Activated T-cell treated with anti-CD3 and anti-CD28 coated beads, Interleukin-2, amount 50 U/mL, for 4 hours (primary cell): Measurements from ENCODE around the gene IFT122. TPM values are rescaled to one million over a fixed set of nuclear protein-coding genes. Genes with fewer than 3 reads are reported as not detected.

ENCODE experiments used
- ATAC-seq, 2 donors: fragments of 200-7000 bp; cut with Tn5 transposase; one replicate each; pipeline ENCODE4 v1.10.0; 2021
- DNase-seq: peaks from one replicate; pipeline ENCODE4 v3.0.0-alpha.2; 2020
- H3K27me3 Mint-ChIP-seq: one replicate; pipeline ENCODE4 v1.8.0; 2021; ENCODE audit warnings: low read depth, mixed read lengths
- H3K36me3 Mint-ChIP-seq: one replicate; pipeline ENCODE4 v1.8.0; 2022; ENCODE audit warnings: mixed read lengths; ENCODE audit not compliant: insufficient read depth
- H3K4me1 Mint-ChIP-seq: one replicate; pipeline ENCODE4 v1.8.0; 2021; ENCODE audit warnings: low read depth, mixed read lengths
- H3K4me3 Mint-ChIP-seq: one replicate; pipeline ENCODE4 v1.8.0; 2021; ENCODE audit warnings: mild to moderate bottlenecking, moderate library complexity, mixed read lengths
- H3K9me3 Mint-ChIP-seq: one replicate; pipeline ENCODE4 v1.8.0; 2021; ENCODE audit warnings: mixed read lengths
- total RNA-seq, 3 donors: library from RNA; stranded (reverse); gene quantifications; one replicate each; pipeline ENCODE4 v1.2.1, GENCODE V29; 2021

IFT122 gene
- total RNA-seq, 3 donors from 2014 or later: 8.7 to 9.7 (median 8.9) TPM

DNA sequence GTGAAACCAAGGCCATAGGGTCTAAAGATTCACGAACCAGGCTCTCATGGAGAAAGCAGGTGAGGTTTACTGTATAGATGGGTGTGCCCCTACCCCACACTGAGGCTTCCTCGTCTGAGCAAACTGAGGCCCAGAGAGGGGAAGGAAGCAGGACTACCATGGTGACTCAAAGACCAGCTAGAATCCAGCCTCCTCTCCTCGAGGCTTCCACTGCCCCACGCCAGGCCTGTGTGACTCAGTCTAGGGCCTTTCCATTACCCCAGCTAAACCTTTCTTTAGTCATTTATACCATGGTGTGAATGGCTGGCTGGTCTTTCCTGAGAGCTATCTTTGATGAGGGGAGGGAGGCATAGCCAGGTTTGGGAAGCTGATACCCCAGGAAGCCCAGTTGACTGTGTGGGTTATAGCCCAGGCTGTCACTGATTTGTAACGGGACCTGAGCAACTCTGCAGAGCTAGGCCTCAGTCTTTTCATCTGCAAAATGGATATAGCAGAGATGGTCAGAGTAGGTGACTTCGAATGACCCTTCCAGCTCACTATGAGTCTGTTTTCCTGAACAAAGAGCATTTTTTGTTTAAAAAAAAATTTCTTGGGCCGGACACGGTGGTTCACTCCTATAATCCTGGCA lies 85.4 kb downstream of the IFT122 start:
- Mint-ChIP-seq H3K9me3 (no peaks in the 10 kb centered on the region), H3K36me3 (no peaks in the 10 kb centered on the region), H3K27me3 (no peaks in the 10 kb centered on the region), H3K4me1 (no peaks in the 10 kb centered on the region), H3K4me3 (no peak overlapping the region)
- DNase-seq (no peak), ATAC-seq (no peak)

GRCh38 chr3:129526121-129526900 lies 86.3 kb downstream of the IFT122 start:
- no peak for DNase-seq
- no peaks in the 10 kb centered on the region for H3K36me3 Mint-ChIP-seq
- ATAC-seq: no peak
- no peak overlapping the region for H3K4me3 Mint-ChIP-seq
- no peaks in the 10 kb centered on the region for H3K27me3 Mint-ChIP-seq
- H3K9me3 Mint-ChIP-seq: no peaks in the 10 kb centered on the region
- no peaks in the 10 kb centered on the region for H3K4me1 Mint-ChIP-seq

GRCh38 chr3:129527262-129527661 lies 87.2 kb downstream of the IFT122 start:
- DNase-seq (no peak), ATAC-seq (no peak)
- Mint-ChIP-seq H3K4me1 (no peaks in the 10 kb centered on the region), H3K27me3 (no peaks in the 10 kb centered on the region), H3K4me3 (no peak overlapping the region), H3K36me3 (no peaks in the 10 kb centered on the region), H3K9me3 (no peaks in the 10 kb centered on the region)

DNA sequence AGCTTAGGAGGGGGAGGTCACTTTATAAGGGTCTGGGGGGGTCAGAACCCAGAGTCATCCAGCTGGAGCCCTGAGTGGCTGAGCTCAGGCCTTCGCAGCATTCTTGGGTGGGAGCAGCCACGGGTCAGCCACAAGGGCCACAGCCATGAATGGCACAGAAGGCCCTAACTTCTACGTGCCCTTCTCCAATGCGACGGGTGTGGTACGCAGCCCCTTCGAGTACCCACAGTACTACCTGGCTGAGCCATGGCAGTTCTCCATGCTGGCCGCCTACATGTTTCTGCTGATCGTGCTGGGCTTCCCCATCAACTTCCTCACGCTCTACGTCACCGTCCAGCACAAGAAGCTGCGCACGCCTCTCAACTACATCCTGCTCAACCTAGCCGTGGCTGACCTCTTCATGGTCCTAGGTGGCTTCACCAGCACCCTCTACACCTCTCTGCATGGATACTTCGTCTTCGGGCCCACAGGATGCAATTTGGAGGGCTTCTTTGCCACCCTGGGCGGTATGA lies 88.6 kb downstream of the IFT122 start, which contains the start of gene RHO:
TSS of gene RHO (plus strand) at position 51 of the 512 bp plus-strand sequence. CDS start at position 146, 95 bp downstream.
- ATAC-seq (no peak), DNase-seq (no peak)
- H3K4me3 Mint-ChIP-seq: no peak within 1 kb of the TSS
- H3K27me3 Mint-ChIP-seq: no peaks in the 10 kb centered on the region
- no peaks in the 10 kb centered on the region for H3K9me3 Mint-ChIP-seq
- no peaks in the 10 kb centered on the region for H3K4me1 Mint-ChIP-seq
- no peaks in the 10 kb centered on the region for H3K36me3 Mint-ChIP-seq

DNA sequence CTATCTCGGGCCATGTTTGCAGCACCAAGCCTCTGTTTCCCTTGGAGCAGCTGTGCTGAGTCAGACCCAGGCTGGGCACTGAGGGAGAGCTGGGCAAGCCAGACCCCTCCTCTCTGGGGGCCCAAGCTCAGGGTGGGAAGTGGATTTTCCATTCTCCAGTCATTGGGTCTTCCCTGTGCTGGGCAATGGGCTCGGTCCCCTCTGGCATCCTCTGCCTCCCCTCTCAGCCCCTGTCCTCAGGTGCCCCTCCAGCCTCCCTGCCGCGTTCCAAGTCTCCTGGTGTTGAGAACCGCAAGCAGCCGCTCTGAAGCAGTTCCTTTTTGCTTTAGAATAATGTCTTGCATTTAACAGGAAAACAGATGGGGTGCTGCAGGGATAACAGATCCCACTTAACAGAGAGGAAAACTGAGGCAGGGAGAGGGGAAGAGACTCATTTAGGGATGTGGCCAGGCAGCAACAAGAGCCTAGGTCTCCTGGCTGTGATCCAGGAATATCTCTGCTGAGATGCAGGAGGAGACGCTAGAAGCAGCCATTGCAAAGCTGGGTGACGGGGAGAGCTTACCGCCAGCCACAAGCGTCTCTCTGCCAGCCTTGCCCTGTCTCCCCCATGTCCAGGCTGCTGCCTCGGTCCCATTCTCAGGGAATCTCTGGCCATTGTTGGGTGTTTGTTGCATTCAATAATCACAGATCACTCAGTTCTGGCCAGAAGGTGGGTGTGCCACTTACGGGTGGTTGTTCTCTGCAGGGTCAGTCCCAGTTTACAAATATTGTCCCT lies 89.6 kb downstream of the IFT122 start:
- Mint-ChIP-seq H3K4me1 (no peaks in the 10 kb centered on the region), H3K4me3 (no peak overlapping the region), H3K36me3 (no peaks in the 10 kb centered on the region), H3K27me3 (no peaks in the 10 kb centered on the region), H3K9me3 (no peaks in the 10 kb centered on the region)
- ATAC-seq: no peak
- no peak for DNase-seq

DNA sequence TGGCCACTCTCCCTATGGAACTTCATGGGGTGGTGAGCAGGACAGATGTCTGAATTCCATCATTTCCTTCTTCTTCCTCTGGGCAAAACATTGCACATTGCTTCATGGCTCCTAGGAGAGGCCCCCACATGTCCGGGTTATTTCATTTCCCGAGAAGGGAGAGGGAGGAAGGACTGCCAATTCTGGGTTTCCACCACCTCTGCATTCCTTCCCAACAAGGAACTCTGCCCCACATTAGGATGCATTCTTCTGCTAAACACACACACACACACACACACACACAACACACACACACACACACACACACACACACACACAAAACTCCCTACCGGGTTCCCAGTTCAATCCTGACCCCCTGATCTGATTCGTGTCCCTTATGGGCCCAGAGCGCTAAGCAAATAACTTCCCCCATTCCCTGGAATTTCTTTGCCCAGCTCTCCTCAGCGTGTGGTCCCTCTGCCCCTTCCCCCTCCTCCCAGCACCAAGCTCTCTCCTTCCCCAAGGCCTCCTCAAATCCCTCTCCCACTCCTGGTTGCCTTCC lies 90.3 kb downstream of the IFT122 start:
- Mint-ChIP-seq H3K27me3 (no peaks in the 10 kb centered on the region), H3K4me1 (no peaks in the 10 kb centered on the region), H3K9me3 (no peaks in the 10 kb centered on the region), H3K4me3 (no peak overlapping the region), H3K36me3 (no peaks in the 10 kb centered on the region)
- no peak for DNase-seq
- ATAC-seq: no peak

- H3K4me3 Mint-ChIP-seq: no peak overlapping the region
- H3K9me3 Mint-ChIP-seq: no peaks in the 10 kb centered on the region
- no peaks in the 10 kb centered on the region for H3K36me3 Mint-ChIP-seq
- H3K27me3 Mint-ChIP-seq: no peaks in the 10 kb centered on the region
- no peak for ATAC-seq
- H3K4me1 Mint-ChIP-seq: no peaks in the 10 kb centered on the region
- no peak for DNase-seq
Measured at GRCh38 chr3:129530821-129531220, 90.8 kb downstream of the IFT122 start.

- Mint-ChIP-seq H3K36me3 (no peaks in the 10 kb centered on the region), H3K27me3 (no peaks in the 10 kb centered on the region), H3K4me3 (no peak overlapping the region), H3K9me3 (no peaks in the 10 kb centered on the region), H3K4me1 (no peaks in the 10 kb centered on the region)
- DNase-seq (no peak), ATAC-seq (no peak)
Measured at GRCh38 chr3:129531699-129532098, 91.7 kb downstream of the IFT122 start.

- Mint-ChIP-seq H3K36me3 (no peaks in the 10 kb centered on the region), H3K4me1 (no peaks in the 10 kb centered on the region), H3K27me3 (no peaks in the 10 kb centered on the region), H3K4me3 (no peak overlapping the region), H3K9me3 (no peaks in the 10 kb centered on the region)
- no peak for DNase-seq
- ATAC-seq: no peak
Measured at GRCh38 chr3:129532261-129532660, 92.2 kb downstream of the IFT122 start.

DNA sequence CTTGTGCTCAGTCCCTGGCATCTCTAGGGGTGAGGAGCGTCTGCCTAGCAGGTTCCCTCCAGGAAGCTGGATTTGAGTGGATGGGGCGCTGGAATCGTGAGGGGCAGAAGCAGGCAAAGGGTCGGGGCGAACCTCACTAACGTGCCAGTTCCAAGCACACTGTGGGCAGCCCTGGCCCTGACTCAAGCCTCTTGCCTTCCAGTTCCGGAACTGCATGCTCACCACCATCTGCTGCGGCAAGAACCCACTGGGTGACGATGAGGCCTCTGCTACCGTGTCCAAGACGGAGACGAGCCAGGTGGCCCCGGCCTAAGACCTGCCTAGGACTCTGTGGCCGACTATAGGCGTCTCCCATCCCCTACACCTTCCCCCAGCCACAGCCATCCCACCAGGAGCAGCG lies 93.4 kb downstream of the IFT122 start:
- H3K9me3 Mint-ChIP-seq: no peaks in the 10 kb centered on the region
- no peaks in the 10 kb centered on the region for H3K4me1 Mint-ChIP-seq
- no peaks in the 10 kb centered on the region for H3K36me3 Mint-ChIP-seq
- ATAC-seq (no peak), DNase-seq (no peak)
- H3K4me3 Mint-ChIP-seq: no peak overlapping the region
- H3K27me3 Mint-ChIP-seq: no peaks in the 10 kb centered on the region

DNA sequence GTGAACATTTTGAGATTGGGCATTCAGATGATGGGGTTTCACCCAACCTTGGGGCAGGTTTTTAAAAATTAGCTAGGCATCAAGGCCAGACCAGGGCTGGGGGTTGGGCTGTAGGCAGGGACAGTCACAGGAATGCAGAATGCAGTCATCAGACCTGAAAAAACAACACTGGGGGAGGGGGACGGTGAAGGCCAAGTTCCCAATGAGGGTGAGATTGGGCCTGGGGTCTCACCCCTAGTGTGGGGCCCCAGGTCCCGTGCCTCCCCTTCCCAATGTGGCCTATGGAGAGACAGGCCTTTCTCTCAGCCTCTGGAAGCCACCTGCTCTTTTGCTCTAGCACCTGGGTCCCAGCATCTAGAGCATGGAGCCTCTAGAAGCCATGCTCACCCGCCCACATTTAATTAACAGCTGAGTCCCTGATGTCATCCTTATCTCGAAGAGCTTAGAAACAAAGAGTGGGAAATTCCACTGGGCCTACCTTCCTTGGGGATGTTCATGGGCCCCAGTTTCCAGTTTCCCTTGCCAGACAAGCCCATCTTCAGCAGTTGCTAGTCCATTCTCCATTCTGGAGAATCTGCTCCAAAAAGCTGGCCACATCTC lies 94.5 kb downstream of the IFT122 start:
- Mint-ChIP-seq H3K9me3 (no peaks in the 10 kb centered on the region), H3K4me3 (no peak overlapping the region), H3K27me3 (no peaks in the 10 kb centered on the region), H3K4me1 (no peaks in the 10 kb centered on the region), H3K36me3 (no peaks in the 10 kb centered on the region)
- no peak for ATAC-seq
- DNase-seq: no peak

DNA sequence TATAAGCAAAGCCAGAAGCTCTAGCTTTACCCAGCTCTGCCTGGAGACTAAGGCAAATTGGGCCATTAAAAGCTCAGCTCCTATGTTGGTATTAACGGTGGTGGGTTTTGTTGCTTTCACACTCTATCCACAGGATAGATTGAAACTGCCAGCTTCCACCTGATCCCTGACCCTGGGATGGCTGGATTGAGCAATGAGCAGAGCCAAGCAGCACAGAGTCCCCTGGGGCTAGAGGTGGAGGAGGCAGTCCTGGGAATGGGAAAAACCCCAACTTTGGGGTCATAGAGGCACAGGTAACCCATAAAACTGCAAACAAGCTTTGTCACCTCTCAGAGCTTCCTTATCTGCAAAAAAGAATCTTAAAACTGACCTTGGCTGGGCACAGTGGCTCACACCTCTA lies 95.1 kb downstream of the IFT122 start:
- ATAC-seq: no peak

DNA sequence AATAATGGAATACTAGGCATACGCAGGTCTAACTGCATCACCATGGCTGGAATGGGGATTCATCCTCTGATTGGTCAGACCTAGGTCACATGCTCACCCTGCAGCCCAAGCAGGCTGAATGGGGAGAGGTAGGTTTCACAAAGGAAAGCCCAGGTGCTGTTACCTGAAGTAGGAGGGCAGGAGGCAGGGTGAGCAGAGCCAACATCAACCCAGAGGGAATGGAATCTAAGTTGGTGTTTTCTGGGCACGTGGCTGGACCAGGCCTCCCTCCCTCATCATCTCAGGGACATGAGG lies 96.3 kb downstream of the IFT122 start:
- no peak overlapping the region for H3K4me3 Mint-ChIP-seq
- no peaks in the 10 kb centered on the region for H3K9me3 Mint-ChIP-seq
- DNase-seq (no peak), ATAC-seq (no peak)
- H3K27me3 Mint-ChIP-seq: no peaks in the 10 kb centered on the region
- H3K36me3 Mint-ChIP-seq: no peaks in the 10 kb centered on the region
- no peaks in the 10 kb centered on the region for H3K4me1 Mint-ChIP-seq

More for the DNA sequence above, 95.1 kb downstream of the IFT122 start:
- Mint-ChIP-seq H3K4me3 (no peak overlapping the region), H3K27me3 (no peaks in the 10 kb centered on the region), H3K4me1 (no peaks in the 10 kb centered on the region), H3K36me3 (no peaks in the 10 kb centered on the region), H3K9me3 (no peaks in the 10 kb centered on the region)
- DNase-seq: no peak

DNA sequence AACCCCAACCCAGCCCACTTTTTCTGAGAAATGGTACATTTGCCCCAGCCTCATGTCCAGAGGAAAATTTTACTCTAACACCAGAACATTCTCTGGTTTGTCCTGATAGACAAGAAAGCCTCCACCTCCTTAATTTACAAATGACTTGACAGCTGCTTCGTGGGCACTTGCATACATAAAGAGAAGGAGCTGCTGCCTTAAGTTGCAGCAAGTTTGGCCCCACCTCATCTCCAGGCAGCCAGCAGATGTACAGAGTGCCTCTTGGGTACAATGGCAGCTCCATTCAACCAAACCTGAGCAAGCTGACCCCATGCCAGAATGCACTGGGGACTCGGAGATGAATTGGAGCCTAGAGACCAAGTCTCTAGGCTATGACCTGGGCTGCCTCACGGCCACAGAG lies 96.8 kb downstream of the IFT122 start:
- ATAC-seq (no peak), DNase-seq (no peak)
- H3K9me3 Mint-ChIP-seq: no peaks in the 10 kb centered on the region
- H3K27me3 Mint-ChIP-seq: no peaks in the 10 kb centered on the region
- no peak overlapping the region for H3K4me3 Mint-ChIP-seq
- no peaks in the 10 kb centered on the region for H3K4me1 Mint-ChIP-seq
- H3K36me3 Mint-ChIP-seq: no peaks in the 10 kb centered on the region
